AML-193 (cell line): Measurements from ENCODE around the gene GTPBP6.

ENCODE experiments used
- DNase-seq, 2 experiments: peaks; one replicate each; lab custom pipeline; 2025; lab: John Stamatoyannopoulos, UW

The GTPBP6 gene

DNA sequence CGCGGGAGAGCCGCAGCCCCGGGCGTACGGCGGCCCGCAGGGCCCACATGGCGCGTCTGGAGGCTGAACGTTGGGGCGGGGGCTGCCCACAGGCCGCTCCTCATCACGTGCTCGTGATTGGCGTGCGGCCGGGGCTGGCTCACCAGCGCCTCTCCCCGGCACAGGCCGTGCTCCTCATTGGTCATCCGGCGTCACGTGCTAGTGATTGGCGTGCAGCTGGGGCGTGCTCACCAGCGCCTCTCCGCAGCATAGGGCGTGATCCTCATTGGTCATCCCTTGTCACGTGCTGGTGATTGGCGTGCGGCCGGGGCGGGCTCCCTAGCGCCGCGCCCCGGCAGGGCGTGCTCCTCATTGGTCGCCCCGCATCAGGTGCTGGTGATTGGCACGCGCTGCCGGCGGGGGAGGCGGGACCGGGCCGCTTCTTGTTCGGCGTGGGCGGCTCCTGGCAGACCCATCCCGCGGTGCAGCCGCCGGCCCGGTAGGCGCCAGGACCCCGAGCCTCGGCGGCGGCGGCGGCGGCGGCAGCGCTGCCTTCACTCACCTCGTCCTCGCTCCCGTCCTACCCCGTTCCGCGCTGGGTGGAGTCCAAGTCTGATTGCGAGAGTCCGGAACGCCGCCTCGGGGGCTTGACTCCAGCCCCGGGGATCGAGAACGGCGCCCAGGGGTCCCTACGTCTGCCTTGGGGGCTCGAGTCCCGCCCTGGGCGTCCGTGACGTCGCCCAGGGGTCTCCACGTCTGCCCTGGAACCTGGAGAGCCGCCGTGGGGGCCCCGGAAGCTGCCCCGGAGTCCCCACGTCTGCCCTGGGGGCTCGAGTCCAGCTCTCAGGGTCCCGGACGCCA, at the start of gene GTPBP6:
GTPBP6 (minus strand) TSS at position 58 of the 840 bp plus-strand sequence; CDS start at position 49, 9 bp downstream.
- no peak for DNase-seq

- DNase-seq: no peak
These were observed 49.3 kb upstream of the GTPBP6 start for GRCh38 chrX:367866-368265.

DNA sequence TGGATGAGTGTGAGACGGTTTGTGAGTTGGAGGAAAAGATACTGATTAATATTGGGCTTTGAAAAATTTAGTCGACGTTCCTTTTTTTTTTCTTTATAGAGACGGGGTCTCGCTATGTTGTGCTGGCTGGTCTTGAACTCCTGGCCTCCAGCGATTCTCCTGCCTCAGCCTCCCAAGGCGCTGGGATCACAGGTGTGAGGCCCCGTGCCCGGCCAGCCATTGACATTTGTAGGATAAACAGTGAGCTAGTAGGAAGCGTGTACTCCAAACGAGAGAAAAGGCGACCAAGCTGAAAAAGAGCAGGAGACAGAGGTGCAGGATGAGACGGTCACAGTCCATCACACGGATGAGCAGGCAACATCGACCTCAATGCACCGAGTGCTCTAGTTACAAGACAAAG, 48.8 kb upstream of the GTPBP6 start:
- DNase-seq: no peak

DNA sequence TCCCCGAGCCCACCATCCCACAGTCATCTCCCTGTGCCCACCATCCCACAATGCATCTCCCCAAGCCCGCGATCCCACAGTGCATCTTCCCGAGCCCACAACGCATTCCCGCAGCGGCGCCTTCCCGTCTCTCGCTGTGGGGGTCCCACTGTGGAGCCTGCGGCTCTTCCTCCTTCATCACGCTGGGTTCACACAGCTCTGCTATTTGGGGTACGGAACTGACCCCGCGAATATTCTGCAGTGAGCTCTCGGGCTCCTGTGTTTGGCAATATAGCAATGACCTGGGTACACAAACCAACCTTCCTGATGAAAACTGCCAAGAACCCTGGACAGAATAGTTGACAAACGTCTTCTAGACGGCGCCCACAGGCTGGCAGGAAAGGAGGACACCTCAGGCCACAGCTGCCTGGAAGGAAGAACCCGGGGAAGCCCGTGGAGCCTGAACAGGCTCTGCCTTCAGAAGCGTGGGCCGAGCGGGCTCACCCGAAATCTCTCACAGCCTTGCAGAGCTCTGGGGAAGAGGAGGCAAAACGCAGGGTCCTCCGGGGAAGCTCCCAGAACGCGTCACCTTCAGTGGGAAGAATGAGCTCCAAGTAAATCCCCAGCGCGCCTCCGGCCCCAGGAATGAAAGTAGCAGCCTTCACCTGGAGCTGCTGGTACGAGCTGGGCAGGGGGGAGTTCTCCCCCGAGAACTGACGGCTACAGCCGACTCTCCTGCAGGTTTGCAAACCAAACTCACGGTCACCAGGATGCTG, 45.2 kb upstream of the GTPBP6 start:
- no peak for DNase-seq

GRCh38 chrX:362937-363620, 44.5 kb upstream of the GTPBP6 start:
- DNase-seq: no peak

GRCh38 chrX:362351-362750, 43.8 kb upstream of the GTPBP6 start:
- no peak for DNase-seq

DNA sequence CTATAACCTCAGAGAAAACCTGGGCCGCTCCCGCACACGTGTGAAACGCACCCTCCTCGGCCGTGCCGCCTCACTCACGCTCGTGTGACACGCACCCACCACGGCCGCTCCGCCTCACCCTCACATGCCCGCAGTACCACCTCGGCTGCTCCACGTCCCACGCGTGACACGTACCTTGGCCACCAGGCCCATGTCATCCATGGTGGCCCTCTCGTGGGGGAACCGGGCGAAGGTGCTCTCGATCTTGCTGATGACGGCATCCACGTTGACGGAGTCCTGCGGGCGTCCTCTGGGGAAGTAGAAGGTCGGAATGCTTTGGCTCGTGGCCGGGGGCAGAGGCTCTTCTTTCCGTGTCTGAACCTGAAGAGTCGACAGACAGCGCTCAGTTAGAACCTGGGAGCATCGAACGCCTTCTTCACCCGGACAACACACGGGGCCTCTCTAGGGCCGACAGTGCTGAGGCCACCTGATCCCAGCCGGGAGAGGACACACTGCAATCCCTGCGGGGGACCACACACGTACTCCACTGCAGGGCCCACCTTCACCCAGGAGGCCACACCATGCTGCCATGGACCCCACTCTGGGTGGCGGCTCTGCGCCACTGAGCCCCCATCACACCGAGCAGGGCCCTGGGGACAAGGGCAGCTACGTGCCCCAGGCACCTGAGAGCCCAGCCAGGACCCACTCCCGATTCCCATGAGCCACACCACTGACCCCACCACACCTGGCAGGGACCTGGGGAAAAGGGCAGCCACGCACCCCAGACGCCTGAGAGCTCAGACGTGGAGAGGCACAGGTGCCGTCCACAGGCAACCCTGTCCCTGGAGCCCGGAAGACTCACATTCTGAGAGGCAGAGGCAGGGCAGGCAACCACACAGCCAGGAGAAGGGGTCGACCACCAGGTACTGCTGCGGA, 42.9 kb upstream of the GTPBP6 start:
- DNase-seq: no peak

DNA sequence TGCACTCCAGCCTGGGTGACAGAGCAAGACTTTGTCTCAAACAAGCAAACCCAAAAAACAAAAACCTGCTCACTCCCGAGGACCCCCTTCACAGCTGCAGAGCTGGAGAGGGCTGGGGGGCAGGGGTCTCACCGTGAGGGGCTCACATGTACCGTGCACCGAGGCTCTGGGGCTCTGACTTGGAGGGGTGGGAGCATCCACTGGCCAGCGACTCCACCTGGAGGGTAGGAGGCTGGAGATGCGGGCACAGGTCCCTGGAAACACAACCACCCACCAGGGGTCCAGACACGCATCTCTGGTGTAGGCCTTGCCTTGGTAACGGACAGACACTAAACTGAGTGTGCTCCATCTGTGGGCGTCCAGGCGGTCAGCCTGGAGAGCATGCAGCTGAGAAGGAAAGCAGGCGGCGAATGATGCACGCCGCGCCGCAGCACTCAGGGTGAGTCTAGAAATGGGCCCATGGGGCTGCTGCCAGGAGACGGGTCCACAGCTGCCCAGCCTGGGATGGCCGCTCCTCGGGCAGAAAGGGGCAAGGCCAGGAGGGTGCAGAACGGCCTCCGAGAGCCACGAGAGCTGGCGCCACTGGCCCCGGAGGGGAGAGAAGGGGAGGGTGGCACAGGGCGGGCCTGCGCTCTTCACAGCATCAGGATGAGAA, 42.0 kb upstream of the GTPBP6 start:
- no peak for DNase-seq

DNA sequence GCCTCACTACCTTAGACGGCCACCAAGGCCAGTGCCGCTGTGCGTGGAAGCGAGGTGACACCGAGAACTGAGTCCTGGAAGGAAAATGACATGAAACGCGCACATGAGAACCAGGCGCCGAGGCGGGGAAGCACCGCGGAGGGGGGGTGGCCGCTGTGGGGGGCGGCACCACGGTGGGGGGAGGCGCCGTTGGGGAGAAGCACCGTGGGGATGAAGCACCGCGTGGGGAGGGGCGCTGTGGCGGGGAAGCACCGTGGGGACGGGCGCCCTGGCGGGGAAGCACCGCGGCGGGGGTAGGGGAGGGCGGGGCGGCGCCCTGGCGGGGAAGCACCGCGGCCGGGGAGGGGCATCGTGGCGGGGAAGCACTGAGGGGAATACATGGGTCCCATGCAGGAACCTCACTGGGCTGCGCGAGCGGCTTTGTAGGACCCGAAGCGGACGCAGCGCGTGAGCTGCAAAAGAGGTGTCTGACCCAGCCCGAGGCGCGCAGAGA, 40.1 kb upstream of the GTPBP6 start:
- DNase-seq: no peak

GRCh38 chrX:357693-358471, 39.3 kb upstream of the GTPBP6 start:
- DNase-seq: no peak

- DNase-seq: no peak
These were observed 38.6 kb upstream of the GTPBP6 start for GRCh38 chrX:357035-357692.

DNA sequence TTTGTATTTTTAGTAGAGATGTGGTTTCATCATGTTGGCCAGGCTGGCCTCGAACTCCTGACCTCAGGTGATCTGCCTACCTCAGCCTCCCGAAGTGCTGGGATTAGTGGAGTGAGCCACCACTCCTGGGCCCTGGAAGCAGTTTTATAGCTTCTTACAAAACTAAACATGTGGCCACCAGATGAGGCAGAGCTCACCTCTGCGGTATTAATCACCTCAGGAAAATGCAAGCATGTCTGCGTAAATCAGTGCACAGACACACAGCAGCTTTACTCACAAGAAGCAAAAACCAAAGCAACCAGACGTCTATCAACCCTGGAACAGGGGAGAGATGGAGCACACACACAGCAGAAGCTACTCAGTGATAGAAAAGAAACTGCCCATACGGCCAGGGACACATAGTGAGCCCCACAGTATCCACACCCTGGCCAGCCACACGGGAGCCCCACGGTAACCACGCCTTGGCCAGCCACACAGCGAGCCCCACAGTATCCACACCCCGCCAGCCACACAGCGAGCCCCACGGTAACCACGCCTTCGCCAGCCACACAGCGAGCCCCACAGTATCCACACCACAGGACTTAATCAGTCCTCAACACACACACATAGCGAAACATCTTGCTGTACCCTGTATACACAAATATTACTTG, 37.9 kb upstream of the GTPBP6 start:
- no peak for DNase-seq

DNA sequence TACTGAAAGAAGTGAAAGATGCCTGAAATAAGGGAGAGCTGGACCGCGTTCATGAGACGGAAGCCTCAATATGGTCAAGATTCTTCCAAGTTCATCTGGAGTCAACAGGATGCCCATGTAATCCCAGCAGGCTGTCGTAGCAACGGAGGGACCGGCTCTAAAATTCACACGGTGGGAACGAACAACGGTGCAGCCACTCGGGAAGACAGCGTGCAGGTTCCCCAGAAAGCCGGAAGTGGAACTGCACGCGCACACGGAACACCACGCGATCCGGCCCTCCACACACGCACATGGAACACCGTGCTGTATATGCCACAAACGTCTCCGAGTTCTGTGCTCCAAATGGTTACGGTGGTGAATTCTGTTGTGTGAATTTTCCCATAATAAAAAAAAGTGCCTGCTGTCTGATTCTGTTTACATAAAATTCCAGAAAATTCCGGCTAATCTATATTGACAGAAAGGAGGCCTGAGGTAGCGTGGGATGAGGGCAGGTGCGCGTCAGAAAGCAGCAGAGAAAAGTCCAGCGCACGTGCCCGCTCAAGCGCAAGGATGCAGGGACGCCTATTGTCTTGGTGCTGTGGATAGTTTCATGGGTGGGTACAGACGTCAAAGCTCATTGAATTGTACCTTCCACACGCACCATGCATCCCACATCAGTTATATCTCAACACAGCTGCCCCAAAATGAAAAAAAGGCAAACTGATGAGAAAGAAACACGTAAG, 36.9 kb upstream of the GTPBP6 start:
- DNase-seq: no peak

GRCh38 chrX:353566-354535, 35.3 kb upstream of the GTPBP6 start:
- no peak for DNase-seq

DNA sequence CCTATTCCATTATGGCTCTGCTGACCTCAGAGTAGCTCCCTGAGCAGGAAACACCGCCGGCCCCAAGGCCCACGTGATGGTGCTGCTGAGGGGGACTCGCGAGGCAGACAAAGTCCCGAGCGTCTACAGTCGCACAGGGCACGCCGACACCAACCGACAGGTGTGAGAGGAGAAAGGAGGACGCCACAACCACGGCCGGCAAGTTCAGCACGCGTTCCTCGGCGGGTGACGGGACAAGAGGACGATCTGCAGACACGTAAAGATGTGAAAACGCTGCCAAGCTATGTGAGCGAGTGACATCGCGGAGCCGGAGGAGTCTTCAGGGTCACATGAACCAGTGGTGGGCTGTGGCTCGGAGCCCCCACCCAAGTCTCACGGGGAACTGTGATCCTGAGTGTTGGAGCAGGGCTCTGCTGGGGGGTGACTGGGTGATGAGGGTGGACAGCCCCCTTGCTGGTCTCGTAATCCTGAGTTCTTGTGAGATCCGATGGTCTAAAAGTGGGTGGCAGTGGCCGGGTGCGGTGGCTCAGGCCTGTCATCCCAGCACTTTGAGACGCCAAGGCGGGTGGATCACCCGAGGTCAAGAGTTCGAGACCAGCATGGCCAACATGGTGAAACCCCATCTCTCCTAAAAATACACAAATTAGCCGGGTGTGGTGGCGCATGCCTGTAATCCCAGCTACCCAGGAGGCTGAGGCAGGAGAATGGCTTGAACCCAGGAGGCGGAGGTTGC, 34.2 kb upstream of the GTPBP6 start:
- no peak for DNase-seq

GRCh38 chrX:352181-352580, 33.6 kb upstream of the GTPBP6 start:
- no peak for DNase-seq
